ENCODE data around the gene OCSTAMP.

GRCh38 chr20:46548688-46549087 is 1.8 kb downstream of the OCSTAMP start:
- TF ChIP-seq CTCF (IDR thresholded peaks at IDR 0.05) = no peak
- TF ChIP-seq POLR2A (IDR thresholded peaks at IDR 0.05) = no peak

All from thyroid gland (tissue), 4 donors.